HCT116 (cell line): Measurements from ENCODE around the gene SPSB4. TPM values are rescaled to one million over a fixed set of nuclear protein-coding genes. Genes with fewer than 3 reads are reported as not detected.

Experiments used
- ATAC-seq: fragments of 200-7000 bp; cut with Tn5 transposase; 2 replicates; pipeline ENCODE4 v1.9.1; 2020; ENCODE audit warnings: mild to moderate bottlenecking, moderate library complexity
- BruUV-seq: library from RNA; stranded (reverse); fragments of 400-500 nt; replicated peaks from 2 replicates; lab custom pipeline; 2021; lab: Mats Ljungman, UMichigan
- CTCF ChIA-PET: fragments of 300-600 bp; sonication (Branson Sonifier 250); formaldehyde crosslinking; loops from one replicate; lab custom pipeline; 2021; ENCODE audit warnings: antibody characterized with exemption; lab: Charles Lee
- POLR2A ChIA-PET: fragments of 300-600, 350-600 bp; sonication (Branson Sonifier 250); formaldehyde crosslinking; loops from one replicate; lab custom pipeline; 2021; ENCODE audit warnings: antibody characterized with exemption; lab: Charles Lee
- RAD21 ChIA-PET, 2 experiments: fragments of 300-600 bp; sonication (Branson Sonifier 250); formaldehyde crosslinking; loops; one replicate each; lab custom pipeline; 2023; ENCODE audit warnings: low total read pairs in 2 of 2; ENCODE audit not compliant: uncharacterized antibody in 2 of 2, unreplicated experiment in 2 of 2, low non-redundant PET in 1 of 2; lab: Charles Lee
- DNase-seq: peaks from one replicate; pipeline ENCODE4 v3.0.0-alpha.2; 2010; ENCODE audit warnings: low read depth, low spot score
- H2AFZ ChIP-seq: fragments of 200-600 bp; shearing (Covaris generic), sonication (generic); 2 replicates; pipeline ENCODE4 v1.6.1; 2017; ENCODE audit warnings: low read depth, mixed run types, mixed read lengths, antibody characterized with exemption, low read length; ENCODE audit not compliant: poor library complexity, severe bottlenecking
- H3K27ac ChIP-seq: 2 replicates; pipeline ENCODE4 v1.5.1; 2012; ENCODE audit warnings: low read depth, low read length
- H3K27me3 ChIP-seq: fragments of 200-600 bp; sonication (generic); 2 replicates; pipeline ENCODE4 v1.6.1; 2016; ENCODE audit warnings: mixed run types, low read length, mixed read lengths; ENCODE audit not compliant: insufficient read depth
- H3K36me3 ChIP-seq, 2 experiments: fragments of 200-500 bp in 1 of 2; fragments of 200-600 bp in 1 of 2; sonication (Bioruptor generic) in 1 of 2; sonication (generic) in 1 of 2; 2 replicates each; pipeline versions ENCODE4 v1.5.1 to v1.6.1; 2014 to 2016; ENCODE audit warnings: low read length in 2 of 2, inconsistent platforms in 1 of 2, mixed read lengths in 1 of 2, mixed run types in 1 of 2; ENCODE audit not compliant: insufficient read depth in 2 of 2, control insufficient read depth in 1 of 2
- H3K4me1 ChIP-seq, 2 experiments: fragments of 200-600 bp in 1 of 2; sonication (generic) in 1 of 2; 2 replicates each; pipeline versions ENCODE4 v1.5.1 to v1.6.1; 2012 to 2017; ENCODE audit warnings: low read length in 2 of 2, inconsistent platforms in 1 of 2, mild to moderate bottlenecking in 1 of 2, mixed read lengths in 1 of 2, mixed run types in 1 of 2, moderate library complexity in 1 of 2; ENCODE audit not compliant: insufficient read depth in 2 of 2, control insufficient read depth in 1 of 2
- H3K4me2 ChIP-seq: fragments of 200-600 bp; sonication (generic); 2 replicates; pipeline ENCODE4 v1.6.1; 2017; ENCODE audit warnings: mixed run types, low read length, mixed read lengths
- H3K4me3 ChIP-seq, 2 experiments: fragments of 200-600 bp in 1 of 2; sonication (generic) in 1 of 2; replicated peaks in 1 of 2; 2 replicates each; pipeline ENCODE4 v1.5.1; 2011 to 2016; ENCODE audit warnings: low read length in 2 of 2, control low read depth in 1 of 2, low read depth in 1 of 2, mild to moderate bottlenecking in 1 of 2, mixed read lengths in 1 of 2, mixed run types in 1 of 2
- H3K79me2 ChIP-seq: fragments of 200-600 bp; sonication (generic); 2 replicates; pipeline ENCODE4 v1.6.1; 2017; ENCODE audit warnings: mild to moderate bottlenecking, mixed run types, low read length, moderate library complexity, mixed read lengths; ENCODE audit not compliant: insufficient read depth
- H3K9ac ChIP-seq: fragments of 200-600 bp; sonication (generic); 2 replicates; pipeline ENCODE4 v1.6.1; 2016; ENCODE audit warnings: low read length, mixed read lengths
- H3K9me2 ChIP-seq: fragments of 200-600 bp; sonication (generic), shearing (Covaris generic); 2 replicates; pipeline ENCODE4 v1.6.1; 2017; ENCODE audit warnings: mixed run types, mild to moderate bottlenecking, moderate library complexity; ENCODE audit not compliant: insufficient read depth
- H3K9me3 ChIP-seq, 2 experiments: fragments of 200-500 bp in 1 of 2; fragments of 200-600 bp in 1 of 2; sonication (Bioruptor generic) in 1 of 2; sonication (generic) in 1 of 2; 2 replicates each; pipeline ENCODE4 v1.6.1; 2014 to 2017; ENCODE audit warnings: low read length in 2 of 2, mixed read lengths in 2 of 2, inconsistent platforms in 1 of 2, low read depth in 1 of 2, mild to moderate bottlenecking in 1 of 2, mixed run types in 1 of 2, moderate library complexity in 1 of 2; ENCODE audit not compliant: control insufficient read depth in 1 of 2, insufficient read depth in 1 of 2
- H4K20me1 ChIP-seq: fragments of 200-600 bp; sonication (generic), shearing (Covaris generic); 2 replicates; pipeline ENCODE4 v1.6.1; 2017; ENCODE audit warnings: mixed run types, mild to moderate bottlenecking, moderate library complexity; ENCODE audit not compliant: insufficient read depth
- CBX3 ChIP-seq: IDR thresholded peaks from 2 replicates; pipeline ENCODE4 v1.6.1; 2012; ENCODE audit warnings: low read depth
- ELF1 ChIP-seq: IDR thresholded peaks from 2 replicates; pipeline ENCODE4 v1.6.1; 2012; ENCODE audit warnings: low read depth, borderline replicate concordance
- EZH2 ChIP-seq: fragments of 200-600 bp; sonication (generic); IDR thresholded peaks from 2 replicates; pipeline ENCODE4 v1.6.1; 2017; ENCODE audit warnings: antibody characterized with exemption, mixed run types
- EZH2phosphoT487 ChIP-seq: fragments of 200-600 bp; IDR thresholded peaks from 2 replicates; pipeline ENCODE4 v1.6.1; 2018; ENCODE audit warnings: antibody characterized with exemption, borderline replicate concordance
- SIN3A ChIP-seq: IDR thresholded peaks from 2 replicates; pipeline ENCODE4 v1.6.1; 2012; ENCODE audit warnings: low read depth
- TCF7L2 ChIP-seq: IDR thresholded peaks from 2 replicates; pipeline ENCODE4 v1.7.0; 2011; ENCODE audit warnings: borderline replicate concordance, inconsistent platforms; ENCODE audit not compliant: insufficient read depth, insufficient read length; ENCODE audit errors: extremely low read depth
- ZFX ChIP-seq: fragments of 450-650 bp; IDR thresholded peaks from 2 replicates; pipeline ENCODE4 v1.6.1; 2017
- ZNF274 ChIP-seq: fragments of 200-500 bp; sonication (Bioruptor generic); IDR thresholded peaks from 2 replicates; pipeline ENCODE4 v1.6.1; 2014; ENCODE audit warnings: mild to moderate bottlenecking, low read depth, low read length, inconsistent platforms
- intact Hi-C: fragments of 100-400 bp; cut with micrococcal nuclease; formaldehyde crosslinking; loops from 2 replicates; pipeline ENCODE4 v1.10.0; 2022
- total RNA-seq: library from RNA; stranded (reverse); gene quantifications from one replicate; pipeline ENCODE4 v1.2.1, GENCODE V29; 2021; ENCODE audit not compliant: unreplicated experiment
- TF ChIP-seq, protein P1 (sequence below): IDR thresholded peaks from 2 replicates; pipeline ENCODE4 v1.6.1; 2012
- TF ChIP-seq, protein P2 (sequence below): IDR thresholded peaks from 2 replicates; pipeline ENCODE4 v1.6.1; 2012
- TF ChIP-seq, protein P3 (sequence below): IDR thresholded peaks from 2 replicates; pipeline ENCODE4 v1.6.1; 2012; ENCODE audit warnings: low read depth

SPSB4 gene
- total RNA-seq, 1 experiment from 2014 or later: 0.57 TPM

DNA sequence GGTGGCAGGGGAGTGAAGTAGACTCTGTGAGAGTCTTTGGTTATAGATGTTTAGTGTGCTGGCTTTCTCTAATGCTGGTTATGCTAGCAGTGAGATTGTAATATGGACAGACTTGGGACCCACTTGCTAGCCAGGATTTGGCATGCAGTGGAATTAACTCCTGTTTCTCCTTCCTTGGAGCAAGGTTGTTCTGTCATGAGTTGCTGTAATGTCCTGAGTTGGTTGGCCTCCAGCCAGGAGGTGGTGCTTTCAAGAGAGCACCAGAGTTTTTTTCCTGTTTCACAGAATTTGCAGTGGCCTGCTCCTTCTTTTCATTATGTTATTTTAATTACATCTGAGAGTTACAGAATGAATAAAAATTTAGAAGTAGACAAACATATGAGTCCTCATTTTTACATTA, 92.4 kb downstream of the SPSB4 start:
- ChIA-PET POLR2A (no interaction called here), CTCF (no interaction called here), RAD21 (no interaction called here)
- Histone ChIP-seq H3K9me3 (no peaks in the 10 kb centered on the region), H2AFZ (no peak overlapping the region), H3K9ac (no peak overlapping the region), H3K4me1 (no peaks in the 10 kb centered on the region), H3K36me3 (no peaks in the 10 kb centered on the region), H3K79me2 (no peaks in the 10 kb centered on the region), H3K9me2 (no peaks in the 10 kb centered on the region), H3K4me2 (no peak overlapping the region), H3K4me3 (no peak overlapping the region), H3K27ac (no peak overlapping the region), H3K27me3 (peaks cover 2% of the 10 kb centered on the region; the same call in 1 of the 2 replicates), H4K20me1 (no peaks in the 10 kb centered on the region)
- no TSS peak for BruUV-seq
- ATAC-seq (no peak), DNase-seq (no peak)
- TF ChIP-seq EZH2phosphoT487: no peak
- TF ChIP-seq, protein P1, sequence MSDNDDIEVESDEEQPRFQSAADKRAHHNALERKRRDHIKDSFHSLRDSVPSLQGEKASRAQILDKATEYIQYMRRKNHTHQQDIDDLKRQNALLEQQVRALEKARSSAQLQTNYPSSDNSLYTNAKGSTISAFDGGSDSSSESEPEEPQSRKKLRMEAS: no peak
- no peak for TF ChIP-seq ELF1
- no peak for TF ChIP-seq TCF7L2
- no peak for TF ChIP-seq SIN3A
- TF ChIP-seq EZH2: no peak
- TF ChIP-seq ZFX: no peak
- TF ChIP-seq, protein P2, sequence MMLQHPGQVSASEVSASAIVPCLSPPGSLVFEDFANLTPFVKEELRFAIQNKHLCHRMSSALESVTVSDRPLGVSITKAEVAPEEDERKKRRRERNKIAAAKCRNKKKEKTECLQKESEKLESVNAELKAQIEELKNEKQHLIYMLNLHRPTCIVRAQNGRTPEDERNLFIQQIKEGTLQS: no peak
- TF ChIP-seq ZNF274: no peak
- TF ChIP-seq CBX3: no peak
- TF ChIP-seq, protein P3, sequence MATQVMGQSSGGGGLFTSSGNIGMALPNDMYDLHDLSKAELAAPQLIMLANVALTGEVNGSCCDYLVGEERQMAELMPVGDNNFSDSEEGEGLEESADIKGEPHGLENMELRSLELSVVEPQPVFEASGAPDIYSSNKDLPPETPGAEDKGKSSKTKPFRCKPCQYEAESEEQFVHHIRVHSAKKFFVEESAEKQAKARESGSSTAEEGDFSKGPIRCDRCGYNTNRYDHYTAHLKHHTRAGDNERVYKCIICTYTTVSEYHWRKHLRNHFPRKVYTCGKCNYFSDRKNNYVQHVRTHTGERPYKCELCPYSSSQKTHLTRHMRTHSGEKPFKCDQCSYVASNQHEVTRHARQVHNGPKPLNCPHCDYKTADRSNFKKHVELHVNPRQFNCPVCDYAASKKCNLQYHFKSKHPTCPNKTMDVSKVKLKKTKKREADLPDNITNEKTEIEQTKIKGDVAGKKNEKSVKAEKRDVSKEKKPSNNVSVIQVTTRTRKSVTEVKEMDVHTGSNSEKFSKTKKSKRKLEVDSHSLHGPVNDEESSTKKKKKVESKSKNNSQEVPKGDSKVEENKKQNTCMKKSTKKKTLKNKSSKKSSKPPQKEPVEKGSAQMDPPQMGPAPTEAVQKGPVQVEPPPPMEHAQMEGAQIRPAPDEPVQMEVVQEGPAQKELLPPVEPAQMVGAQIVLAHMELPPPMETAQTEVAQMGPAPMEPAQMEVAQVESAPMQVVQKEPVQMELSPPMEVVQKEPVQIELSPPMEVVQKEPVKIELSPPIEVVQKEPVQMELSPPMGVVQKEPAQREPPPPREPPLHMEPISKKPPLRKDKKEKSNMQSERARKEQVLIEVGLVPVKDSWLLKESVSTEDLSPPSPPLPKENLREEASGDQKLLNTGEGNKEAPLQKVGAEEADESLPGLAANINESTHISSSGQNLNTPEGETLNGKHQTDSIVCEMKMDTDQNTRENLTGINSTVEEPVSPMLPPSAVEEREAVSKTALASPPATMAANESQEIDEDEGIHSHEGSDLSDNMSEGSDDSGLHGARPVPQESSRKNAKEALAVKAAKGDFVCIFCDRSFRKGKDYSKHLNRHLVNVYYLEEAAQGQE: no peak
- intact Hi-C loops: no loop called here
